K562 (cell line): ENCODE results near the gene DCTN1. TPM values are rescaled to one million over a fixed set of nuclear protein-coding genes. Genes with fewer than 3 reads are reported as not detected.

Source experiments
- ATAC-seq: fragments of 200-7000 bp; cut with Tn5 transposase; 3 replicates; pipeline ENCODE4 v1.9.1; 2020; ENCODE audit warnings: moderate library complexity
- BruUV-seq: library from RNA; stranded (reverse); fragments of 400-500 nt; replicated peaks from 2 replicates; lab custom pipeline; 2021; lab: Mats Ljungman, UMichigan
- CTCF ChIA-PET: fragments of 300-600 bp; formaldehyde crosslinking; extraction: SDS; loops from one replicate; lab custom pipeline; 2021; ENCODE audit warnings: low intra/inter-chr PET ratio; lab: Yijun Ruan, JAX
- POLR2A ChIA-PET: fragments of 300-600, 350-650 bp; sonication (Branson Sonifier 250); formaldehyde crosslinking; extraction: SDS; loops from one replicate; lab custom pipeline; 2021; ENCODE audit warnings: antibody characterized with exemption, inconsistent platforms; lab: Yijun Ruan, JAX
- DNase-seq, 4 experiments: peaks; one replicate each; pipeline versions ENCODE4 v3.0.0 to v3.0.0-alpha.2; 2011 to 2018; ENCODE audit warnings: low spot score in 3 of 4, mixed read lengths in 3 of 4; ENCODE audit errors: extremely low read depth in 1 of 4
- FAIRE-seq: peaks from 2 replicates; lab custom pipeline; 2011; peaks lifted over from hg19 to GRCh38; lab: Jason Lieb, UNC
- H2AFZ ChIP-seq: 2 replicates; pipeline ENCODE4 v1.6.0; 2011; ENCODE audit warnings: low read depth, low read length, control low read depth, inconsistent platforms
- H3K27ac ChIP-seq: fragments of 200-600 bp; 3 replicates; pipeline ENCODE4 v1.8.0; 2011; ENCODE audit warnings: low read depth, mild to moderate bottlenecking, control low read depth, inconsistent platforms, low read length, moderate library complexity, mixed read lengths; ENCODE audit errors: extremely low read depth
- H3K27me3 ChIP-seq, 2 experiments: fragments of 300-600 bp in 1 of 2; 2 replicates in 1 of 2; 3 replicates in 1 of 2; pipeline versions ENCODE4 v1.6.0 to v1.8.0; 2011; ENCODE audit warnings: inconsistent platforms in 2 of 2, low read length in 2 of 2, mild to moderate bottlenecking in 1 of 2, mixed read lengths in 1 of 2, moderate library complexity in 1 of 2; ENCODE audit not compliant: control insufficient read depth in 2 of 2, insufficient read depth in 2 of 2
- H3K36me3 ChIP-seq: fragments of 300-600 bp; 3 replicates; pipeline ENCODE4 v1.8.0; 2011; ENCODE audit warnings: mild to moderate bottlenecking, low read length, inconsistent platforms; ENCODE audit not compliant: control insufficient read depth, insufficient read depth
- H3K4me1 ChIP-seq, 2 experiments: fragments of 200-600 bp in 1 of 2; replicated peaks in 1 of 2; 2 replicates in 1 of 2; 3 replicates in 1 of 2; pipeline versions ENCODE4 v1.5.1 to v1.8.0; 2011; ENCODE audit warnings: inconsistent platforms in 2 of 2, low read length in 2 of 2, mild to moderate bottlenecking in 1 of 2, mixed read lengths in 1 of 2, moderate library complexity in 1 of 2; ENCODE audit not compliant: control insufficient read depth in 2 of 2, insufficient read depth in 2 of 2
- H3K4me2 ChIP-seq: 2 replicates; pipeline ENCODE4 v1.6.1; 2011; ENCODE audit warnings: low read length, control low read depth, inconsistent platforms, mixed read lengths; ENCODE audit not compliant: insufficient read depth
- H3K4me3 ChIP-seq: fragments of 200-600 bp; sonication (generic), shearing (Covaris generic); 2 replicates; pipeline ENCODE4 v1.5.1; 2016; ENCODE audit warnings: control low read depth, inconsistent platforms
- H3K79me2 ChIP-seq: fragments of 200-600 bp; 3 replicates; pipeline ENCODE4 v1.8.0; 2011; ENCODE audit warnings: low read length, inconsistent platforms; ENCODE audit not compliant: control insufficient read depth, insufficient read depth
- H3K9ac ChIP-seq, 2 experiments: 2 replicates each; pipeline versions ENCODE4 v1.6.0 to v1.6.1; 2011; ENCODE audit warnings: low read depth in 2 of 2, low read length in 2 of 2, control low read depth in 1 of 2, inconsistent platforms in 1 of 2, mild to moderate bottlenecking in 1 of 2, mixed read lengths in 1 of 2; ENCODE audit not compliant: insufficient read depth in 1 of 2
- H3K9me1 ChIP-seq: one replicate; pipeline ENCODE4 v1.6.0; 2011; ENCODE audit warnings: inconsistent platforms, mild to moderate bottlenecking, low read length, moderate library complexity; ENCODE audit not compliant: control insufficient read depth, insufficient read depth
- H3K9me3 ChIP-seq: replicated peaks from 2 replicates; pipeline ENCODE4 v1.5.1; 2011; ENCODE audit warnings: low read depth, low read length, inconsistent platforms; ENCODE audit not compliant: control insufficient read depth, insufficient read depth
- H4K20me1 ChIP-seq: replicated peaks from 2 replicates; pipeline ENCODE4 v1.6.1; 2011; ENCODE audit warnings: low read length, inconsistent platforms, mixed read lengths; ENCODE audit not compliant: control insufficient read depth, insufficient read depth
- HDAC6 ChIP-seq: IDR thresholded peaks from 2 replicates; pipeline ENCODE4 v1.6.1; 2012; ENCODE audit warnings: low read depth, mild to moderate bottlenecking, control low read depth, inconsistent platforms, low read length, moderate library complexity
- JUND ChIP-seq, 2 experiments: IDR thresholded peaks; 2 replicates in 1 of 2; 3 replicates in 1 of 2; pipeline ENCODE4 v1.6.1; 2011; ENCODE audit warnings: borderline replicate concordance in 2 of 2, low read depth in 2 of 2, low read length in 2 of 2, improper control_type of control experiment in 1 of 2, missing biosample characterization in 1 of 2, missing genetic modification characterization in 1 of 2, missing genetic modification reagents in 1 of 2
- PHF21A ChIP-seq: fragments of 450-650 bp; IDR thresholded peaks from 2 replicates; pipeline ENCODE4 v1.6.1; 2017; ENCODE audit warnings: low read depth, borderline replicate concordance
- ZKSCAN1 ChIP-seq: fragments of 150-350 bp; IDR thresholded peaks from 2 replicates; pipeline ENCODE4 v1.6.1; 2016; ENCODE audit warnings: low read depth, low read length
- ZNF124 ChIP-seq: sonication (generic); formaldehyde crosslinking; IDR thresholded peaks from 2 replicates; pipeline ENCODE4 v1.8.1; 2022; ENCODE audit warnings: missing genetic modification reagents
- WGBS: fragments of 100-300 bp; shearing (Covaris generic); methylation state at CpG from one replicate; pipeline ENCODE4 v1.1.6; 2016; ENCODE audit warnings: low coverage, mixed read lengths; ENCODE audit not compliant: insufficient coverage; ENCODE audit errors: missing lambda C conversion rate; 5-methylcytosine and 5-hydroxymethylcytosine counted together
- in situ Hi-C: fragments of 300-500 bp; cut with MboI; formaldehyde crosslinking; loops from 4 replicates; pipeline ENCODE4 v1.15.0; 2018; ENCODE audit warnings: inconsistent platforms, mixed read lengths
- intact Hi-C: fragments of 100-400 bp; cut with micrococcal nuclease; formaldehyde crosslinking; loops from 2 replicates; pipeline ENCODE4 v1.14.2; 2022
- polyA plus RNA-seq, 8 experiments: library from polyadenylated mRNA; depleted of rRNA in 4 of 8; stranded (reverse) in 5 of 8; unstranded in 3 of 8; fragments of >200 nt; fragmentation: Nextera tagmentation in 2 of 8; fragmentation: Illumina TruSeq in 1 of 8; extraction: Ambion mirVana in 2 of 8; extraction: Trizol in 1 of 8; gene quantifications; 2 replicates each; pipeline versions ENCODE4 v1.2.1 to v1.2.3, GENCODE V29; 2011 to 2014; ENCODE audit warnings: inconsistent platforms in 1 of 8, missing spikeins in 1 of 8
- total RNA-seq, 7 experiments: library from RNA; depleted of rRNA in 6 of 7; stranded (reverse); fragments of >200 nt in 6 of 7; fragmentation: Illumina TruSeq in 2 of 7; extraction: Trizol in 2 of 7; gene quantifications; 2 replicates each; pipeline versions ENCODE4 v1.2.1 to v1.2.3, GENCODE V29; 2011 to 2021; ENCODE audit warnings: low replicate concordance in 1 of 7

Gene DCTN1
- total and polyA plus RNA-seq, 9 of the 15 experiments (the other 6 are each of a cell fraction or from before 2014, with no cell fraction given) = 23.9 to 71.7 (median 45.0) TPM

GRCh38 chr2:74416778-74417177 lies 36.7 kb upstream of the DCTN1 start (continued):
- no peak for TF ChIP-seq JUND (IDR thresholded peaks at IDR 0.05; ENCODE audit: borderline replicate concordance, low read depth, low read length)
- TF ChIP-seq JUND (tag; IDR thresholded peaks at IDR 0.05; ENCODE audit: borderline replicate concordance, low read depth, low read length) = no peak
- TF ChIP-seq PHF21A = no peak
- TF ChIP-seq ZNF124 (CRISPR knock-in tag) = no peak

DNA sequence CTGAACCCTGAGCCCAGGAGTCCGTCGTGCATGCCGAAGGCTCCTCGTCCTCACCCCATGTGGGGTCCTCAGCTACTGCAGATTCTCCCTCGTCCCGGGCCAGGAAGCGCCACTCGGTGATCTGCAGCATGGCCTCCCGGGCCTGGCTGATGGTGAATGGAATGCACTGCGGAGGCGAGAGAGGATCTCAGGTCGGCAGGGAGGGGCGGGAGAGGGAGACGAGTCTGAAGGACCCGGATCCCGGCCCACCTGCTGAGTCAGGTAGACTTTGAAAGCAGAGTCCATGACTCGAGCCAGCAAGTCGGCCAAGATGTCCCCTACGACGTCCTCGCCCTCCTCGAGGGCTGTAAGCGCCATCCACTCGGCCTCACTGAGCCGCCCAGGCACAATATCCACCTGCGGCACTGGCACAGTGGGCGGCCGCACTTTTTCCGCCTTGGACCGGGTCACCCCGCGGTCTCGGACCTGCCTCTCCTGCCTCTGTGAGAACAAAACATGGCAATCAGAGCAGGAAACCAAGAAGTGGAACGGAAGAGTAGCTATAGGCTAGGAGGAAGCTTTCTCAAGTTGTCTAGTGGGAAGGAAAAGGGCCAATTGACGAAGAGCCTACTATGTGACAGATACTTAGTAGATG lies 35.8 kb upstream of the DCTN1 start:
- TF ChIP-seq ZKSCAN1 (0 out of 2 replicates have a peak, but pooled peaks have one; percentile 28), HDAC6 (no peak)
- no TSS peak for BruUV-seq
- Histone ChIP-seq H3K9me3 (no peaks in the 10 kb centered on the region), H3K9me1 (no peaks in the 10 kb centered on the region), H3K4me2 (no peak overlapping the region), H3K79me2 (no peaks in the 10 kb centered on the region), H3K4me1 (peaks cover 3 to 30% of the 10 kb centered on the region in 2 experiments; a peak in 3 of 5 replicates), H4K20me1 (no peaks in the 10 kb centered on the region), H3K27me3 (peaks cover 4 to 22% of the 10 kb centered on the region in 2 experiments; a peak in 4 of 5 replicates), H2AFZ (peak overlapping the region; percentile 28; the same call in 1 of the 2 replicates), H3K4me3 (no peak overlapping the region), H3K36me3 (no peaks in the 10 kb centered on the region), H3K9ac (peak overlapping the region in 1 of 2 experiments; percentile 67; a peak in 1 of 4 replicates), H3K27ac (no peak overlapping the region)
- no peak for FAIRE-seq
- no peak for DNase-seq
- no peak for ATAC-seq
- CTCF ChIA-PET = interaction anchor here (0.6 kb wide), 1 partner anchor 59 kb away, joined by 3 read pairs; no protein-coding TSS in a partner anchor
- in situ Hi-C loops = no loop called here
- intact Hi-C loops = loop anchor here (1.0 kb wide), 1 partner anchor 116 kb away; no protein-coding TSS in a partner anchor
- 29% methylated on average over 29 of the region's 35 CpGs for whole genome bisulfite sequencing
- POLR2A ChIA-PET = no interaction called here
